IPS-11a (cell line): Measurements from ENCODE around the gene TNIP1.

ENCODE experiments used
- H3K4me3 ChIP-seq: one replicate; pipeline ENCODE4 v1.5.1; 2013; ENCODE audit warnings: low read depth, low read length, control low read depth

The TNIP1 gene

GRCh38 chr5:151005950-151006576 is 74.8 kb downstream of the TNIP1 start:
- H3K4me3 ChIP-seq = no peak overlapping the region

DNA sequence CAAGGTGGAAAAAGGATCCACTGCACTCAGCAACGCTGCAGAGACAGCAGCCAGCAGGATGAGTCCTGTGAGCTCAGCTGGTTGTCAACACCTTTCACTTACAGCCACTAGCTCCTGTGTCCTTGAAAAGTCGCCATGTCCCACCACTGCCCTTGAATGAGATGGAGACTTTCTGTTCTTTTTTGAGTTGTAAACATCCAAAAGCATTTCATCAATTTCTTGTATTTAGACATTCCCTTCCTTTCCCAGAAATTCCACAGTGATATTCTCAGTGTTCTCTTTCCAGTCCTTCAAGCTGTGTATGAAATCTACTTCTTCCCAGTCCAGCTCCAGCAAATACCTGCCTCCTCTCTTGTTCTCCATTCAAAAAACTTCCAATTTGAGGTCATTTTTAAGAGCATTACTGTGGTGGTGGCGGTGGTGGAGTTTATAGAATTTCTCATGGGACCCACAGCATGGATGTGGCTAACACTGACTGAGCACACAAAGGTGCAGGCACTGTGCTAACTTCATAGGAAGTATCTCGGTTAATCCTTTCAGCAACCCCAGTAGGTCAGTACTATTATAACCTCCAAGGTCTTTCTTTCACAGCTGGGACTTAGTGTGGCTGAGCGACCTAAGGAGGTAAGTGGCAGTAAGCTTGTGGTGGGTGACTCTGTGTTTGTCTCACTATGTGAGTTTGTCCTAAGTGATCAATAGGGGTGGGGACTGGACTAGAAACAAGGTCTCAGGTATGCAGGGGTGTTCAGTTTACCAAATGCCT is 75.5 kb downstream of the TNIP1 start:
- H3K4me3 ChIP-seq = no peak overlapping the region

DNA sequence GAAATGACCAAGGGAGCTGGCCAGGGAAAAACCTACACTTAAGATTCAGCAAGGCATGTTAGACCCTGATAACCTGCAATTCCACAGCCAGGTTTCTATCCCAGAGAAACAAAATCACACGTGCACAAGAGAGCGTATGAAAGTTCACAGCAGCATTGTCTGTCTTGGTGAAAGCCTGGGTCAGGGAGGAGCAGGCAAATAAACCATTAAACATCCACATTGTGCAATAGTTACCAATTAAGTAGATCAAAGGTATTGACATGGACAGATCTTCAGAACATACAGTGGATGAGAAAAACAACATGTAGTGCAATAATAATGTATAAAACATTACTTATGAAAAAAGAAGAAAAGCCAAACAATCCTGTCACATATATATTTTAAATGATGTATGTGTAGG is 76.3 kb downstream of the TNIP1 start:
- H3K4me3 ChIP-seq = no peak overlapping the region

DNA sequence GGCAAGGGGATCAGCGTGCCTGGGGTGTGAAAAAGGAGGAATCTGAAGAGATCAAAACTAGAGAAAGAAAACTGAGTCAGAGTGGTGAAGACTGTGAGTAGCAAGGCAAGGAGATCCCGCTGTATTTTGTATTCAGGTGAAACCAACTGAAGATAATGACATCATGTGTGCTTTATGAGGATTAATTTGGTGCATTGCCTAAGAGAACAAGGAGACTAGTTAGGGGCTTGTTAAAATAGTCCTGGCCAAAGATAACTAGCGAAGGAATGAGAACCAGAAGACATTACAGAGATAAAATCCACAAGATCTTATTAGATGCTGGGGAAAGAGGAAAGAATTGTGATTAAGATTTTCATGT is 77.4 kb downstream of the TNIP1 start:
- no peak overlapping the region for H3K4me3 ChIP-seq

- H3K4me3 ChIP-seq = no peak overlapping the region
These were observed 77.9 kb downstream of the TNIP1 start for GRCh38 chr5:151002681-151003502.

GRCh38 chr5:151002250-151002649 is 78.6 kb downstream of the TNIP1 start:
- no peak overlapping the region for H3K4me3 ChIP-seq

DNA sequence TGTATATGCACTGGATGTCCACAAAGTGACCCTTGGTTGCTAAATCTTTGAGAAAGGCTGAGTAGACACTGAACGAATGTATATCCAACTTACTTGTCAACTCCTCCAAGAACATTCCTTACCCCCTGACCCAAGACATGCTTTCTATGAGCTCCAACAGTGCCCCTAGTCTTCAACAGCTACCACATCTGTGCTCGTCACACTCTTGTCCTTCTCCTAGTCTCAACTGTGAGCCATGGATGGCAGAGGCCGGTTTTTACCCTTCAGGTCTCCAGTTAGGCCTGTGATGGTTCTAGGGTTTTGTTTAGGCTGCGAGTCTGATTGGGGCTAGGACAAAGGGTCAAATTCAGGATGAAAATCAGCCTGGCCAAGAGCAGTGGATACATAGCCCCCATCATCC is 79.4 kb downstream of the TNIP1 start:
- no peak overlapping the region for H3K4me3 ChIP-seq

- H3K4me3 ChIP-seq = no peak overlapping the region
These were observed 81.0 kb downstream of the TNIP1 start for GRCh38 chr5:150999704-151000442.

DNA sequence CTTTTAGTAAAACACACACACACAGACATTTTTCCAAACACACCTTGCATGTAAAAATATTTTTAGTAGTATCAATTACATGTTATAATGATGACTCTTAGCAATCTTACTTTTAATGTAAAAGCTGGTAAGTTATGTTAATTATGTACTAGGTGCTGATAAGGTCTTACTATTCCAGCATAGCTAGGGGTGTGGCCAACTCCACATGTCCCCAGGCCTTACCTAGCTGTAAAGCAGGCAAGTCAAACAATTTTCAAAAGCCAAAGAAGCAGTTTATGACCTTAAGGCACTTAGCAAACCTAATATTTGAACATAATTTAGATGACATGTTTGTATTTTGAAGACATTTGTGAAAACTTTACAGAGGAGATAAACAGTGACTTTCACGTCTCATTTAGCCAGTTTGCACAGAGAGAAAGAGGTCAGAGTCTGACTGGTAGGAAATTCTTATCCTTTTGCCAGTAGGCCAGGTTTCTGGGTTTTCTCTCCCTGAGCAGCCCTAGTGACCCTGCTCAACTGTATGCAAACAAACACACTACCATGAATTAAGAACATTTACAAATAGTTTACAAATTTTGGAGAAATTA is 86.9 kb downstream of the TNIP1 start:
- no peak overlapping the region for H3K4me3 ChIP-seq

DNA sequence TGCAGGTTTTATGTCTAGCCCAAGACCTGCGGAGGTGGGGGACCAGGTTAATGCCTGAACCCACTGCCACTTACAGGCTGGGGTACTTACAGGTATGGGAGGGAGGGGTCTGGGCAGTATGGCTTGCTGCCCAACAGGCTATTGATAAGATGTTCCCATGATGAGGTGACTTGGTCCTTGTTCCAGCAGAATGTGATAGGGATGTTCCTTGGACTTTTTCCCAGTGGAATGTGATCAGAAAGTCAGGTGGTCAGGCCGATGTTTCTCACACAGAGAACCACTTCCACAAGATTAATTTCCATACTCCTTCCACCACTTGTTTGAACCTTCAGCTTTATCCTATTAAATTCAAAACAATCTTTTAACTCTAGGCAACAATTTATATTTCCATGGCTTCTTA is 87.4 kb downstream of the TNIP1 start:
- no peak overlapping the region for H3K4me3 ChIP-seq

- no peak overlapping the region for H3K4me3 ChIP-seq
These were observed 88.1 kb downstream of the TNIP1 start for GRCh38 chr5:150992705-150993104.

DNA sequence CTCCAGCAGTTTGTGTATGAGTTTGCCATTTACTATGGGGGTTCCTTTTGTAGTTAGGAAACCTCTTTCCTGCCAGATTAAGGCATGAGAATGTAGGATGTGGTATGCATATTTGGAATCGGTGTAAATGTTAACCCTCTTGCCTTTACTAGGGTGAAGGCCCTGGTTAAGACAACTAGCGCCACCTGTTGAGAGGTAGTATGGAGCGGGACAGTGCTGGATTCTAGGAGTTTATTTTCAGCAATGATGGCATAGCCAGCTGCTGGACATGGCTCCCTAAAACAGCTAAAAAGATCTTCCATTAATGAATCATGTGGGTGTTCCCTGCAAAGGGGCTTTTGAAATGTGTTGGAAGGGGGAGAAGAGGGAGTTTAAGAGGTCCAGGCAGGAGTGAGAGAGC is 91.1 kb downstream of the TNIP1 start:
- no peak overlapping the region for H3K4me3 ChIP-seq

DNA sequence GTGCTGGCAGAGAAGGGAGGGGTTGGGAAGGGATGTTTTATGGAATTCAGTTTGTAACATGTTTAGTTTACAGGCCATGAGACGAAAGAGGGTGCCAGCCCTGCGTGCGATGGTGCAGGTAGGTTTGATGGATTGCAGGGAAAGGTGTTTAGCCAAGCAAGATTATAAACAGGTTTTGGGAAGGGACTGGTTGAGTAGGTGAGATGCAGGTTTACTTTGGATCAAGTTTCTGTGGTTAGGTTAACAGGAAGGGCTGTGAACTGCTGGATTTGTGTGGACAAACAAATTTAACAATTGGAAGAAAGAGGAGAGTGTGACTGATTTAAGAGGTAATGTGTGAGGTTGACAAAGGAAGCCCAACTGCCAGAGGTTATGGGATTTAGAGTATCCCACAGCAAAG is 93.1 kb downstream of the TNIP1 start:
- no peak overlapping the region for H3K4me3 ChIP-seq
